Body of pancreas (tissue), 4 donors: Measurements from ENCODE around the gene GPR31.

ENCODE experiments used
- CTCF ChIP-seq, 7 experiments: fragments of 450-650 bp in 4 of 7; fragments of 200-600 bp in 3 of 7; sonication (generic) in 3 of 7; IDR thresholded peaks; one replicate each; pipeline ENCODE4 v1.5.1; 2016 to 2019; ENCODE audit warnings: antibody characterized with exemption in 7 of 7
- POLR2A ChIP-seq, 3 donors: fragments of 450-650 bp; IDR thresholded peaks; one replicate each; pipeline ENCODE4 v1.6.1; 2016; ENCODE audit warnings: antibody characterized with exemption in 3 of 3, mild to moderate bottlenecking in 2 of 3

- no peak for TF ChIP-seq POLR2A (IDR thresholded peaks at IDR 0.05)
- no peak for TF ChIP-seq CTCF (IDR thresholded peaks at IDR 0.05)
Measured at GRCh38 chr6:167130712-167131684, 26.8 kb downstream of the GPR31 start.
